ENCODE results near the gene PVRIG. TPM values are rescaled to one million over a fixed set of nuclear protein-coding genes. Genes with fewer than 3 reads are reported as not detected.
A peak's percentile ranks its signal among the peaks of the same experiment; 100 is the strongest.

PVRIG gene
- total RNA-seq, 1 experiment from 2014 or later, result 0.70 TPM

DNA sequence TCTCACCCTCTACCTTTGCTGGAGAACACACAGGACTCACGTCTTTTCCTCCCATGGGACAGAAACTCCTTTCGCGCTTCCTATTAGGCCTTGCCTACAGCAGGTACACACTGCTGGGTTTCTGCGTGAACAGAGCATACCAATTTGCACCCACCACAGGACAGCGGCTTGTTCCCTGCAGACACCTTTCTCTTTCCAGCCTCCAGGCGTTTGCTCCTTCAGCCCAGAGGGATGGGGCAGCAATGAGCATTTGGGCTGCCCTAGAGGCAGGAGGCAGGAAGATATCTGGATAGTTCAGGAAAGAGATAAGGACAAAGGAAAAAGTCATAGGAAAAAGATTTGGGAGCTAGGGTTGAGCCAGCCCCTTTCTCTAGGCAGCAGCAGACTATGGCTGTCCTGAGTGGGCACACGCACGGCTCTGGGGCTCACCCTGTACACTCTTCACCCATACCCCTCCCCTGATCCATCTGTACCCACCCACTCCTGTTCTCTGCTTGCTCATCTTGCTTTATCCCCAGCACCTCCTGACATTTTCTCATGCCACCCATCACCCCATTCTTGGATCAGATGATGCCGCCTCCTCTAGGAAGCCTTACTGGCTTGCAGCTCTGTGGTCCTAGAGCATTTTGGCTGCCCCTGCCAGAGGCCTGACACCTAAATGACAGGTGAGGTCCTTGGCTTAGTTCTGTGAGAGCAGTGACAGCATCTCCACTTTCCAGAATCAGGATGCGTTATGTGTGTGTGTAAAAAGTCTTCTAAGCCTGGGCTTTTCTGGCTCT, 47.0 kb downstream of the PVRIG start:
- Histone ChIP-seq H3K23ac (ENCODE audit: insufficient read length, low read depth, low read length) (no peak overlapping the region), H3K14ac (ENCODE audit: insufficient read depth, low read length) (no peak overlapping the region), H3K9me3 (ENCODE audit: control insufficient read depth, low read depth, low read length) (no peaks in the 10 kb centered on the region), H3K23me2 (ENCODE audit: insufficient read length, low read depth, low read length, poor library complexity, severe bottlenecking) (peaks cover 5% of the 10 kb centered on the region), H3K9ac (ENCODE audit: extremely low read depth, insufficient read length, low read length) (no peak overlapping the region), H3K4ac (ENCODE audit: low read depth, low read length) (no peak overlapping the region), H2BK12ac (ENCODE audit: insufficient read length, low read depth, low read length) (no peak overlapping the region), H3K79me1 (ENCODE audit: insufficient read depth, low read depth, low read length, poor library complexity, severe bottlenecking) (peaks cover 2% of the 10 kb centered on the region), H4K8ac (replicated peaks; ENCODE audit: insufficient read length, low read depth, low read length) (no peak overlapping the region), H2BK120ac (ENCODE audit: low read depth, low read length, poor library complexity, severe bottlenecking) (no peak overlapping the region), H2BK5ac (ENCODE audit: insufficient read length, low read length) (no peak overlapping the region), H4K91ac (ENCODE audit: insufficient read length, low read depth, low read length) (no peak overlapping the region), H3K56ac (ENCODE audit: insufficient read length, low read depth, low read length) (no peak overlapping the region), H3K27ac (ENCODE audit: insufficient read length, low read depth, low read length) (no peak overlapping the region), H3K4me1 (ENCODE audit: insufficient read depth, low read length) (no peaks in the 10 kb centered on the region; the same call in 1 of the 2 replicates), H4K5ac (ENCODE audit: insufficient read length, low read depth, low read length) (no peak overlapping the region), H3K18ac (ENCODE audit: insufficient read length, low read depth, low read length) (no peak overlapping the region), H4K20me1 (ENCODE audit: control insufficient read depth, insufficient read depth, insufficient read length) (no peaks in the 10 kb centered on the region), H2BK20ac (ENCODE audit: low read depth, low read length, poor library complexity, severe bottlenecking) (no peak overlapping the region), H2BK15ac (ENCODE audit: low read depth, low read length) (no peak overlapping the region), H2AK5ac (ENCODE audit: insufficient read length, low read length) (no peak overlapping the region), H3K79me2 (ENCODE audit: insufficient read depth, low read length) (peaks cover 1% of the 10 kb centered on the region; the same call in 1 of the 2 replicates), H3K27me3 (ENCODE audit: insufficient read depth, low read length) (no peaks in the 10 kb centered on the region), H3T11ph (ENCODE audit: low read length) (no peak overlapping the region), H2AFZ (ENCODE audit: low read length) (no peak overlapping the region), H3K4me2 (ENCODE audit: insufficient read depth, insufficient read length, low read length) (no peak overlapping the region)
- Mint-ChIP-seq H3K4me1 (peaks cover 25 to 34% of the 10 kb centered on the region in 2 experiments), H3K9me3 (no peaks in the 10 kb centered on the region), H3K4me3 (no peak overlapping the region; a peak in 1 of 5 replicates), H3K27me3 (ENCODE audit: low read depth) (peaks cover 4% of the 10 kb centered on the region; the same call in 1 of the 2 replicates), H3K27ac (peak overlapping the region in 2 of 3 experiments; percentile 10 to 84; a peak in 2 of 7 replicates), H3K36me3 (ENCODE audit: insufficient read depth in 1 of 3, low read depth in 3 of 3) (peaks cover 5 to 11% (median 6%) of the 10 kb centered on the region in 3 experiments; a peak in 6 of 7 replicates)
- WGBS (ENCODE audit: extremely low coverage, insufficient read length, low lambda C conversion rate), result no CpG with 5 or more reads among the region's 10 CpGs
- DNase-seq, result no peak
- TF ChIP-seq, protein P1, sequence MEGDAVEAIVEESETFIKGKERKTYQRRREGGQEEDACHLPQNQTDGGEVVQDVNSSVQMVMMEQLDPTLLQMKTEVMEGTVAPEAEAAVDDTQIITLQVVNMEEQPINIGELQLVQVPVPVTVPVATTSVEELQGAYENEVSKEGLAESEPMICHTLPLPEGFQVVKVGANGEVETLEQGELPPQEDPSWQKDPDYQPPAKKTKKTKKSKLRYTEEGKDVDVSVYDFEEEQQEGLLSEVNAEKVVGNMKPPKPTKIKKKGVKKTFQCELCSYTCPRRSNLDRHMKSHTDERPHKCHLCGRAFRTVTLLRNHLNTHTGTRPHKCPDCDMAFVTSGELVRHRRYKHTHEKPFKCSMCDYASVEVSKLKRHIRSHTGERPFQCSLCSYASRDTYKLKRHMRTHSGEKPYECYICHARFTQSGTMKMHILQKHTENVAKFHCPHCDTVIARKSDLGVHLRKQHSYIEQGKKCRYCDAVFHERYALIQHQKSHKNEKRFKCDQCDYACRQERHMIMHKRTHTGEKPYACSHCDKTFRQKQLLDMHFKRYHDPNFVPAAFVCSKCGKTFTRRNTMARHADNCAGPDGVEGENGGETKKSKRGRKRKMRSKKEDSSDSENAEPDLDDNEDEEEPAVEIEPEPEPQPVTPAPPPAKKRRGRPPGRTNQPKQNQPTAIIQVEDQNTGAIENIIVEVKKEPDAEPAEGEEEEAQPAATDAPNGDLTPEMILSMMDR (conservative IDR thresholded peaks at IDR 0.05), result no peak

Data from H9 (cell line).